Measurements from ENCODE around the gene SFXN2. TPM values are rescaled to one million over a fixed set of nuclear protein-coding genes. Genes with fewer than 3 reads are reported as not detected.
A peak's percentile ranks its signal among the peaks of the same experiment; 100 is the strongest.

The SFXN2 gene
- total and polyA plus RNA-seq, 8 donors = 15.7 to 21.0 (median 17.9) TPM

DNA sequence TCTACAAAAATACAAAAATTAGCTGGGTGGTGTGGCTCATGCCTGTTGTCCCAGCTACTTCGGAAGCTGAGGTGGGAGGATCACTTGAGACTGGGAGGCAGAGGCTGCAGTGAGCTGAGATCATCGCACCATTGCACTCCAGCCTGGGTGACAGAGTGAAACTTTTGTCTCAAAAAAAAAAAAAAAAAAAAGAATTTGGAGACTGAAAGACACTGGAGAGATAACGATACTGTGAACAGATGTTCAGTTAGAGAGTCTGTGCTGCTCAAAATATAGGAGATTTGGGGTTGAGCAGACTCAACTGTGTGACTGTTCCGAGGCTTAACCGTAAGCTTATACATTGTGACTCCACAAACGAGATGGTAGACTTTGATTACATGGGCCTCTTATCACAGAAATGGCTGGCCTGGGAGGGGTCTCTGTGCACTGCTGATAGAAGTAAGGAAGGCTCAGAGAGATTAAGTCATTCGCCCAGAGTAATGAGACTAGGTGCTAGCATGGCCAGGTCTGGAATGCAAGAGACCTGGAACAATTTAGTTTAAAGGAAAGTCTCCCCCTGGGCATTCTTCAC lies 48.7 kb downstream of the SFXN2 start:
- intact Hi-C loops (cut with DNase I) = no loop called here
- H3K4me1 ChIP-seq = peaks cover 8 to 31% of the 10 kb centered on the region in 2 donors
- H3K36me3 ChIP-seq = peaks cover 0 to 7% of the 10 kb centered on the region in 2 donors
- no peaks in the 10 kb centered on the region for H3K9me3 ChIP-seq
- no peaks in the 10 kb centered on the region for H3K27me3 ChIP-seq
- peak overlapping the region in 1 of 2 donors; percentile 10 for H3K27ac ChIP-seq
- DNase-seq (no peak), ATAC-seq (no peak)
- H3K4me3 ChIP-seq = no peak overlapping the region
- no peak for TF ChIP-seq CTCF (IDR thresholded peaks at IDR 0.05)

- DNase-seq = no peak
- no peak for ATAC-seq
- TF ChIP-seq CTCF (IDR thresholded peaks at IDR 0.05) = no peak
- peak overlapping the region in 1 of 2 donors; percentile 3 for H3K27ac ChIP-seq
- no peaks in the 10 kb centered on the region for H3K9me3 ChIP-seq
- H3K4me1 ChIP-seq = peaks cover 8 to 24% of the 10 kb centered on the region in 2 donors
- intact Hi-C loops (cut with DNase I) = no loop called here
- H3K36me3 ChIP-seq = peaks cover 0 to 7% of the 10 kb centered on the region in 2 donors
- H3K27me3 ChIP-seq = no peaks in the 10 kb centered on the region
- H3K4me3 ChIP-seq = no peak overlapping the region
These were observed 50.2 kb downstream of the SFXN2 start for GRCh38 chr10:102764470-102765161.

- no peaks in the 10 kb centered on the region for H3K9me3 ChIP-seq
- no peak overlapping the region for H3K4me3 ChIP-seq
- DNase-seq = no peak
- peaks cover 8 to 28% of the 10 kb centered on the region in 2 donors for H3K4me1 ChIP-seq
- no peak for TF ChIP-seq CTCF (IDR thresholded peaks at IDR 0.05)
- H3K36me3 ChIP-seq = peaks cover 0 to 7% of the 10 kb centered on the region in 2 donors
- no peaks in the 10 kb centered on the region for H3K27me3 ChIP-seq
- intact Hi-C loops (cut with DNase I) = no loop called here
- H3K27ac ChIP-seq = no peak overlapping the region
- ATAC-seq = no peak
These were observed 50.9 kb downstream of the SFXN2 start for GRCh38 chr10:102765336-102765735.

DNA sequence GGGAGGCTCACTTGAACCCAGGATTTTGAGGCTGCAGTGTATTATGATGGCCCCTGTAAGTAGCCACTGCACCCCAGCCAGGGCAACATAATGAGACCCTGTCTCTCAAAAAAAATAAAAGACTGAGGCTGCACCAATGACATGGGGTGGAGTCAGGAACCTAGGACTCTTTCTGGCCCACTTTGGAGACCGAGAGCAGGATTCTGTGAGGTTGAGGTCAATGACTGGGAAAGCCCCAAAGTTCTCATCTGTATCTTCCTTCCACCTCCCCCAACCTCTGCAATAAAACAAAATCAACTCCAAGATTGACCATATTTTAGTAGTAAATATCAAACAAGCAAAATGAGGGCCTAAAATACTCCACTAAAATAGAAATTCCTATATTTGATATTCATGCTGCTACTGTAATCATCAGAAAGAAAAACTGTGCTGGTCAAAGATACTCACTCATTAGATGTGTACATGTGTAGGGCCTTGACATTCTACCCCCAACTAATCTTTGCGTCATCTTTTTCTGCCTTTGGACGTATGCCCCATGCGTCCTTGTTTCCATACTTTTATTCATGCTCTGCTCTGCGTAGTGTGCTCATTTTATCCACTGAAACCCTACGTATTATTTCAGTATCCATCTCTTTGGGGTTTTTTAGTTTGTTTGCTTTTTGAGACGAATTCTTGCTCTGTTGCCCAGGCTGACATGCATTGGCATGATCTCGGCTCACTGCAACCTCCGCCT lies 53.2 kb downstream of the SFXN2 start:
- intact Hi-C loops (cut with DNase I) = no loop called here

More for the DNA sequence above, 53.2 kb downstream of the SFXN2 start:
- DNase-seq (no peak), ATAC-seq (no peak)
- no peak for TF ChIP-seq CTCF (IDR thresholded peaks at IDR 0.05)
- Histone ChIP-seq H3K4me3 (no peak overlapping the region), H3K27ac (no peak overlapping the region), H3K36me3 (peaks cover 0 to 7% of the 10 kb centered on the region in 2 donors), H3K4me1 (peaks cover 8 to 38% of the 10 kb centered on the region in 2 donors), H3K9me3 (no peaks in the 10 kb centered on the region), H3K27me3 (no peaks in the 10 kb centered on the region)
